HTERT RPE-1 (cell line): ENCODE measurements around the gene FOSL1.

Experiments
- in situ Hi-C: fragments of 300-500 bp; cut with MboI; formaldehyde crosslinking; loops from 4 replicates; pipeline ENCODE4 v1.14.3; 2020; ENCODE audit warnings: low sequenced_read_pairs

The FOSL1 gene

GRCh38 chr11:65864706-65865471 is 35.3 kb downstream of the FOSL1 start:
- in situ Hi-C loops: no loop called here

GRCh38 chr11:65863889-65864705 is 36.1 kb downstream of the FOSL1 start:
- in situ Hi-C loops: no loop called here

- in situ Hi-C loops: no loop called here
Measured at GRCh38 chr11:65862941-65863888, 37.0 kb downstream of the FOSL1 start.

- in situ Hi-C loops: no loop called here
Measured at GRCh38 chr11:65862191-65862735, 37.9 kb downstream of the FOSL1 start.

GRCh38 chr11:65861533-65862183 is 38.5 kb downstream of the FOSL1 start:
- in situ Hi-C loops: no loop called here

GRCh38 chr11:65861165-65861505 is 39.1 kb downstream of the FOSL1 start:
- in situ Hi-C loops: no loop called here

GRCh38 chr11:65860278-65861164 is 39.7 kb downstream of the FOSL1 start, which contains the start of gene MUS81:
TSS of gene MUS81 (plus strand) at chr11:65860433. CDS start at chr11:65860754, 321 bp downstream.
- in situ Hi-C loops: no loop called here

GRCh38 chr11:65859812-65860277 is 40.3 kb downstream of the FOSL1 start:
- in situ Hi-C loops: no loop called here

- in situ Hi-C loops: no loop called here
Measured at GRCh38 chr11:65859095-65859811, 40.9 kb downstream of the FOSL1 start.

GRCh38 chr11:65858681-65859087 is 41.5 kb downstream of the FOSL1 start:
- in situ Hi-C loops: no loop called here

- in situ Hi-C loops: no loop called here
Measured at GRCh38 chr11:65857853-65858680, 42.1 kb downstream of the FOSL1 start, which contains the start of gene CFL1. TSS of gene CFL1 (minus strand) at chr11:65858180. CDS start at chr11:65858099, 81 bp downstream.

- in situ Hi-C loops: no loop called here
Measured at GRCh38 chr11:65857500-65857852, 42.7 kb downstream of the FOSL1 start.

GRCh38 chr11:65856689-65857499 is 43.3 kb downstream of the FOSL1 start:
- in situ Hi-C loops: no loop called here

GRCh38 chr11:65855927-65856363 is 44.2 kb downstream of the FOSL1 start:
- in situ Hi-C loops: no loop called here

GRCh38 chr11:65854852-65855837 is 45.0 kb downstream of the FOSL1 start:
- in situ Hi-C loops: no loop called here
